HEK293 (cell line): ENCODE measurements around the gene MPPED2.
A peak's percentile ranks its signal among the peaks of the same experiment; 100 is the strongest.

Experiments used
- CTCF ChIA-PET: fragments of 350-600 bp; formaldehyde crosslinking; extraction: SDS; loops from one replicate; lab custom pipeline; 2021; ENCODE audit warnings: antibody characterized with exemption; lab: Yijun Ruan, JAX
- POLR2A ChIA-PET: fragments of 300-600 bp; formaldehyde crosslinking; extraction: SDS; loops from one replicate; lab custom pipeline; 2020; ENCODE audit warnings: antibody characterized with exemption, inconsistent platforms; lab: Yijun Ruan, JAX
- H3K27ac ChIP-seq: fragments of 200-500 bp; sonication (Bioruptor generic); 2 replicates; pipeline ENCODE4 v1.5.1; 2014; ENCODE audit warnings: low read depth, low read length, control low read depth, inconsistent platforms; ENCODE audit errors: extremely low read depth
- H3K36me3 ChIP-seq, 2 experiments: fragments of 200-500 bp in 1 of 2; sonication (Bioruptor generic) in 1 of 2; 1 replicate in 1 of 2; 2 replicates in 1 of 2; pipeline ENCODE4 v1.5.1; 2014 to 2017; ENCODE audit warnings: inconsistent platforms in 2 of 2, low read length in 2 of 2; ENCODE audit not compliant: control insufficient read depth in 2 of 2, insufficient read depth in 1 of 2
- H3K4me1 ChIP-seq: fragments of 200-500 bp; sonication (Bioruptor generic); 2 replicates; pipeline ENCODE4 v1.5.1; 2014; ENCODE audit warnings: mild to moderate bottlenecking, low read length, inconsistent platforms; ENCODE audit not compliant: control insufficient read depth, insufficient read depth
- H3K4me3 ChIP-seq: 2 replicates; pipeline ENCODE4 v1.5.1; 2011; ENCODE audit warnings: low read depth, mild to moderate bottlenecking, control low read depth, low read length, moderate library complexity
- H3K9me3 ChIP-seq: fragments of 200-500 bp; sonication (Bioruptor generic); 2 replicates; pipeline ENCODE4 v1.5.1; 2014; ENCODE audit warnings: low read depth, low read length, inconsistent platforms; ENCODE audit not compliant: control insufficient read depth, insufficient read depth
- INSM2 ChIP-seq: fragments of 450-650 bp; formaldehyde crosslinking; IDR thresholded peaks from 2 replicates; pipeline ENCODE4 v1.5.1; 2016; ENCODE audit warnings: missing biosample characterization, missing genetic modification characterization
- PRDM1 ChIP-seq: fragments of 450-650 bp; formaldehyde crosslinking; IDR thresholded peaks from 2 replicates; pipeline ENCODE4; 2016; ENCODE audit warnings: missing biosample characterization, missing genetic modification characterization
- PRDM4 ChIP-seq: fragments of 450-650 bp; formaldehyde crosslinking; IDR thresholded peaks from 2 replicates; pipeline ENCODE4 v1.5.1; 2017; ENCODE audit warnings: missing biosample characterization, missing genetic modification characterization
- REST ChIP-seq: fragments of 450-650 bp; formaldehyde crosslinking; IDR thresholded peaks from 2 replicates; pipeline ENCODE4 v1.5.1; 2016; ENCODE audit warnings: missing biosample characterization, missing genetic modification characterization
- TCF7L2 ChIP-seq: IDR thresholded peaks from 2 replicates; pipeline ENCODE4 v1.6.1; 2011; ENCODE audit warnings: low read depth, mild to moderate bottlenecking, inconsistent platforms, low read length, moderate library complexity, borderline replicate concordance
- YY1 ChIP-seq: fragments of 450-650 bp; formaldehyde crosslinking; IDR thresholded peaks from 2 replicates; pipeline ENCODE4 v1.5.1; 2018; ENCODE audit warnings: missing biosample characterization, missing genetic modification characterization
- ZBTB17 ChIP-seq: fragments of 450-650 bp; formaldehyde crosslinking; IDR thresholded peaks from 2 replicates; pipeline ENCODE4 v1.5.1; 2016; ENCODE audit warnings: missing biosample characterization, missing genetic modification characterization
- ZNF10 ChIP-seq: fragments of 450-650 bp; formaldehyde crosslinking; IDR thresholded peaks from 2 replicates; pipeline ENCODE4 v1.5.1; 2017; ENCODE audit warnings: missing biosample characterization, missing genetic modification characterization
- ZNF449 ChIP-seq: fragments of 450-650 bp; formaldehyde crosslinking; IDR thresholded peaks from 2 replicates; pipeline ENCODE4 v1.5.1; 2017; ENCODE audit warnings: missing biosample characterization, mild to moderate bottlenecking, missing genetic modification characterization, moderate library complexity
- ZNF585B ChIP-seq: fragments of 450-650 bp; formaldehyde crosslinking; IDR thresholded peaks from 2 replicates; pipeline ENCODE4 v1.5.1; 2016; ENCODE audit warnings: missing biosample characterization, missing genetic modification characterization
- ZNF626 ChIP-seq: fragments of 450-650 bp; sonication (Bioruptor Pico); formaldehyde crosslinking; IDR thresholded peaks from 2 replicates; pipeline ENCODE4 v1.5.1; 2018; ENCODE audit warnings: missing biosample characterization, missing genetic modification characterization, inconsistent platforms

Gene MPPED2

GRCh38 chr11:30481796-30482195 lies 104.4 kb downstream of the MPPED2 start (continued):
- TF ChIP-seq REST (tag by site-specific recombination) (no peak), YY1 (tag by site-specific recombination) (no peak), PRDM1 (no peak), ZNF585B (no peak), ZNF10 (tag by site-specific recombination) (no peak)

- TF ChIP-seq ZBTB17: peak; percentile 62
- TF ChIP-seq ZNF626: no peak
- Histone ChIP-seq H3K4me1 (peaks cover 3% of the 10 kb centered on the region; the same call in 1 of the 2 replicates), H3K27ac (no peak overlapping the region), H3K4me3 (no peak overlapping the region), H3K36me3 (no peaks in the 10 kb centered on the region), H3K9me3 (no peaks in the 10 kb centered on the region)
- ChIA-PET CTCF (interaction anchor here (0.6 kb wide), 1 partner anchor 623 kb away, joined by 3 read pairs; no protein-coding TSS in a partner anchor), POLR2A (no interaction called here)
Measured at GRCh38 chr11:30481330-30481729, 104.8 kb downstream of the MPPED2 start.

- Histone ChIP-seq H3K9me3 (no peaks in the 10 kb centered on the region), H3K27ac (no peak overlapping the region), H3K36me3 (no peaks in the 10 kb centered on the region), H3K4me1 (peaks cover 3% of the 10 kb centered on the region; the same call in 1 of the 2 replicates), H3K4me3 (no peak overlapping the region)
- ChIA-PET CTCF (interaction anchor here (1.0 kb wide), 1 partner anchor 164 kb away, joined by 3 read pairs; no protein-coding TSS in a partner anchor), POLR2A (no interaction called here)
- TF ChIP-seq INSM2 (tag by site-specific recombination) (no peak), PRDM4 (tag by site-specific recombination) (peak; percentile 72), ZNF449 (no peak), TCF7L2 (peak; percentile 47; the same call in 1 of the 2 replicates)
Measured at GRCh38 chr11:30479899-30480298, 106.3 kb downstream of the MPPED2 start.
